ENCODE data around the gene HGFAC.

DNA sequence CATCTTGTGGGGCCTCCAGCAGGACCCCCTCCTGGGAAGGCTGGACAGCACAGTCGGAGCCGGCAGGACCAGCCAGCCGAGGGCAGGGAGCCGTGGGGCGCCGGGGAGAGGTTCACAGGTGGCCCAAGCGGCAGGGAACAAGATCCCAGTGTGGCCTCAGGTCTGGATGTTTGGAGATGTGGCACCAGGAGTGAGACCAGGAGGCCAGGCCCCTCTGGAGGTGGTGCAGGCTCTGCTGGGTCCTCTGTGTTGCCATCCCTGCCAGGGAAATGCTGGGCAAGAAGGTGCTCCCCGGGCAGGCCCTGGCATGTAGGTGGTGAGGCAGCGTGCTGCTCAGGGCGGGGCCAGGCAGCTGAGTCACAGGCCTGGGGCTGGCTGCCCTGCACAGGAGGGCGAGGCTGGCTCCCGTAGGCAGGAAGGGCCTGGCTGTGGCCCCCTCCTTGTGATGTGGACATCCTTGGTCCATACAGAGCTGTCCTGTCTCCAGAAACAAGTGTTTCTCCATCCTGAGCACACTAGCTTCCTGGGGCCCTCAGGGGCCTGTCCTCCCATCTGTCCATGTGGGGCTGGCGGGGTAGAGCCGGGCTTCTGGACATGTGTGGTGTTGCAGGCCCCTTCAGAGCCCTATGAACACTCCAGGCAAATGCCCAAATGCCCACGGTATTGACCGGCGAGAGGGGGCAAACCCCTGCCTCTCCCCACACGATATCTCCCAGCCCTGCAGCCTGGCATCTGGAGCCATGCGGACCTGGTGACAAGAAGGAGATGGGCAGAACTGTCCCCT lies 4.8 kb upstream of the HGFAC start:
- TF ChIP-seq POLR2A (IDR thresholded peaks at IDR 0.05) = no peak
- TF ChIP-seq, protein P1, sequence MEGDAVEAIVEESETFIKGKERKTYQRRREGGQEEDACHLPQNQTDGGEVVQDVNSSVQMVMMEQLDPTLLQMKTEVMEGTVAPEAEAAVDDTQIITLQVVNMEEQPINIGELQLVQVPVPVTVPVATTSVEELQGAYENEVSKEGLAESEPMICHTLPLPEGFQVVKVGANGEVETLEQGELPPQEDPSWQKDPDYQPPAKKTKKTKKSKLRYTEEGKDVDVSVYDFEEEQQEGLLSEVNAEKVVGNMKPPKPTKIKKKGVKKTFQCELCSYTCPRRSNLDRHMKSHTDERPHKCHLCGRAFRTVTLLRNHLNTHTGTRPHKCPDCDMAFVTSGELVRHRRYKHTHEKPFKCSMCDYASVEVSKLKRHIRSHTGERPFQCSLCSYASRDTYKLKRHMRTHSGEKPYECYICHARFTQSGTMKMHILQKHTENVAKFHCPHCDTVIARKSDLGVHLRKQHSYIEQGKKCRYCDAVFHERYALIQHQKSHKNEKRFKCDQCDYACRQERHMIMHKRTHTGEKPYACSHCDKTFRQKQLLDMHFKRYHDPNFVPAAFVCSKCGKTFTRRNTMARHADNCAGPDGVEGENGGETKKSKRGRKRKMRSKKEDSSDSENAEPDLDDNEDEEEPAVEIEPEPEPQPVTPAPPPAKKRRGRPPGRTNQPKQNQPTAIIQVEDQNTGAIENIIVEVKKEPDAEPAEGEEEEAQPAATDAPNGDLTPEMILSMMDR (IDR thresholded peaks at IDR 0.05) = no peak
